NCI-H1092 treated with DMSO at 0.1 percent for 48 hours (cell line): Measurements from ENCODE around the gene ICA1.

Experiments
- DNase-seq: peaks from one replicate; lab custom pipeline; 2025; lab: John Stamatoyannopoulos, UW

Gene ICA1

DNA sequence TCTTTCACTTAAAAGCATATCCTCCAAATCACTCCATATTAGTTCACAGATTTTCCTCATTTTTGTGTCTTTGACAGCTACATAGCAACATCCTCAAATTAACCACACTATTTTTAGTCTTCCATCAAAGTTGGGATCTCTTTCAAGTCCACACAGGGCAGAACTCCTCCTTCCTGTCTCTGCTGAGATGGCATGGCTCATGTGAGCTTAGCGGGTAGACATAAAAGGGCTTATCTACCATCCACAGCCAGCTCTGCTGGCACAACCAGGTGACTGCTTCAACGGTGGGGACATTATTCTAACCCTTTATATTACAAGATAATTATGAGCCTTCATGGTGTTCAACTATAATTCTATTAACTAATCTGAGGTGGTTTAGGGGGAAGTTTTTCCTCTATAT lies 35.5 kb downstream of the ICA1 start:
- no peak for DNase-seq

DNA sequence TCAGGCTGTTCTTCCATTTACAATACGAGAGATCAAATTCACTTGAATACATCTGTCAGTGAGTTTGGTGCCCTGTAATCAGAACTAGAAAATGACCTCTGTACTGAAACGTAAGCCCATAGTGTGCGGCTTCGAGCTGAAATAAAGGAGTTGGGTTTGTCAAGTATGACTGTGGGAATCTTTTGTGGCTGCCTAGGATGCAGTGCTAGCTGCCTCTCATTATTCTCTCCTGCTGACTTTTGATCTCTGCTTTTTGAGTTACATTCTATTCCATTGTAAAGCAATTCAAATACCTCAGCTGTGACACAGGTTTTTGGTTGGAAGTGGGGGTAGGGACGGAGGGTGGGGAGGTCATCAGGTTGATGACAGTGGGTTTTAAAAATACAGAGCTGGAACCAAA lies 40.4 kb downstream of the ICA1 start:
- no peak for DNase-seq

DNA sequence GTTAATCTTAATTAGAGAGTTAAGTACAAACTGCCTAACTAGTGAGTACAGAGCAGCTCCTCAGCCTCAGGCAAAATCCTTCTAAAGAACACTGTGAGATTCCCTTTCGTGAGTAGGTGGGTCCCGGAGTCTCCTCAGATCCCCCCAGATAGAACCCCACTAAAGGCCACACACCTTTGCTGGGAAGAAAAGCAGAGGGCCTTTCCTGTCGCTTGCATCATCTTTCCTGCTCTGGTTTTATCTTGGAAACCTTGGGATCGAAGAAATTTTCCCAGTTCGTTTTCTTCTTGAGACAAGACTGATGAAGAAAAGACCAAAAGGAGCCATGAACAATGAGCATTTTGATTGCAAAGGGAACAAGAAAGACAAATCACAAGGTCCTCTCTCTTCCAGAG lies 40.9 kb downstream of the ICA1 start:
- DNase-seq: no peak

DNA sequence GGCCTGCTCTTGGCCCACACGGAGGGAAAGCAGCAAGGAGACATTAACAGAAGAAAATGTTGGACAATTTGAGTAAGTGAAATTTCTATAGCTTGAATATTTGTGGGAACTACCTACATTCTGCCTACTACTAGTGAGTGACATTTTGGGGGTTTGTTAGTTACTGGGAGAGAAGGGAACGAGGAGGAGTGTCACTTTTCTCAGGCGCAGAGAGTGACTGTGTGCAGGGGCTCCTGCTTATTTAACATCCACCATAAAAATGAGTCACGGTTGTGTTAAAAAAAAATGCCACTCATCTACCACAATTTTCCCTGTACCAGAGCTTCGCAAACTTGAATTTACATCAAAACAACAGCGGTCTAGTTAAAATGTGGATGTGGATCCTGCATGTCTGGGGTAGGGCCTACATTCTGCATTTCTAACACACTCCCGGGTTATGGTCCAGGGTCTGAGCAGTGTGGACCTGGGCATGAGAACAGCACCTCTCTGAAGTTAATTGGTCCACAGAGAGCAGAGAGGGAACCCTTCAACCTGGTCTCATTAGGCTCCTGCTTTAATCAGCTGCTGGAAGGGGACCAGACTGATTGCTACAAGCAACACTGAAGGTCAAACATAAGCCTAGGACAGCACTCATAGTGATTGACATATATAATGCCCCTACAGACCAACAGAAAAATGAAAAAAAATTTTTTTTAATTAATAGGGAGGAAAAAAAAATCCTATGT lies 41.4 kb downstream of the ICA1 start:
- DNase-seq: no peak

DNA sequence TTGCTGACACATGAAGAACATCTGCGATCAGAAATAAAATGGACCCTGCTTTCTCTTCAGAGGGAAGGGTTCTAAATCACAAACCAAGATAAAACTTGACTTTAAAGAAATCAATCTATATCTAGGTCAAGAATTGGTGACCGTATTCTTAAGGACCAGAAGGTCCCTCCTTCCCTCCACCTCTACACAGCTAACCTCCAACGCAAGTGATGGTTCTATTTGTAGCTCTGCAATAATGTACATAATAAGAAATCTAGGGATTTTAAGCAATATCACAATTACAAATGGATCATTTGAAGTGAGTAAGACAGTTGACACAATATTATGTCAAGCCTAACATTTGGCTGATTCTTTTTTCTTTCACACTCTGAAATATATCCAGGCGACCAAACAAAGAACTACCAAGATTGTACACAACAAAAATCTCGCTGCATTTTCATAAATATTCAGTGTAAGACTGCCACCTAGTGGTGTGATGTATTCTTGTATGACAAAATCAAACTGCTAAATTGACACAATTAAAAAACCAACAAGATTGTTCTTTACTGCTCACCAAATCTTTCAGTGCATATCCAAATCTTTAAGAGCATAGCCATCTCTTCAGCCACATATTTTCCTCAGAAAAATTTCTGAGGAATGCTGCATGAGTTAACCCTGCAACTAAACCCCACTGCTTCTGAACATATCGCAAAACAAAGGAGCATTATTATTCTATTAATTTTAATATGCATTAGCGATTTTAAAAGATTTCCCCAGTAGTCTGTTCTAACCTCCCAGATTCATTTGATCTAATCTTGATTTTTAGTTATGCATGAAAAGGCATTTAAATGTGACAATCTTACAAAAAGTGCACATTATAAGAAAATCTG lies 44.5 kb downstream of the ICA1 start:
- DNase-seq: peak; percentile 85

DNA sequence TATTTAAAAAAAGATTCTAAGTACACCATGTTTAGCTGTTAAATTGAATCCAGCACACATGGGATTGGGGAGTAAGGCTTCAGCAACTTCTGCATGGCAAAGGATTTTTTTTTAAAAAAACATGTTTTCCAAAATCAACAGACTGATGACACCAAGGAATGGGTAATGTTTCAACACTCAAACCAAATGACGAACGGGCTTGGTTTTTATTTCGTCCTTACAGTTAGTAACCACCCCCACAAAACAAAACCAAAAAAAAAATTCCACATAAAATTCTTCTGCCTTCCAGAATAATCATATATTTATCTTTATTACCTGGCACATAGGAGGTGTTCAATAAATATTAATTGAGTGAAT lies 45.7 kb downstream of the ICA1 start:
- no peak for DNase-seq

DNA sequence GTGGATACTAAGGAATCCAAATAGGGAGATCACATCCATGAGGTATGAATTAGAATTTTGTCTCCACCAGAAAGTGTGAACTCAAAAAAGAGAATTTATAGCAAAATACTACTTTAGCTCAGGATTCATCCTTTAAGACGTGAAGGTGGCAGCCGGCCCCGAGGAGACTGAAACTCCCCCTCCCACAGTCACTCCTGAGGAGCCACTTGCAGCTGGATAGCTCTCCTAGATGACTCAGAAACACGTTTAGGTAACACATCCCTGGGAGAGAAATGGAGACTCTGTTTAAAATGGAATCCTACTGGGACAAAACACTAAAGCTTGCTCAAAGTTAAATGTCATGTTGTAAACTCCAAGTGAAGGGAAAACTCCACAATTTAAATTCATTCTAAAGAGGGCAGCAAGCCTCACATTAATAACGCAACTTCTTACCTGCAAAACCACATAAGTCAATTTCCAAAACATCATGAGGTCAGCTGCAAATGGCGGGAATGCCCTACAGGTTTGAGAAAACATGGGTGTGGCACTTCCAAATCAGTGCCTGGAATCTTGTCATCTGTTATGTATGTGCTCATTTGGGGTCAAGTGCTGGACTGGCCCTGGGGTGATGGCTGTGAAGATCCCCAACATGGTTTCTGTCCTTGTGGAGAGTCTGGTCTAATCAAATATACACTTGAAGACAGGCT lies 46.2 kb downstream of the ICA1 start:
- DNase-seq: no peak

DNA sequence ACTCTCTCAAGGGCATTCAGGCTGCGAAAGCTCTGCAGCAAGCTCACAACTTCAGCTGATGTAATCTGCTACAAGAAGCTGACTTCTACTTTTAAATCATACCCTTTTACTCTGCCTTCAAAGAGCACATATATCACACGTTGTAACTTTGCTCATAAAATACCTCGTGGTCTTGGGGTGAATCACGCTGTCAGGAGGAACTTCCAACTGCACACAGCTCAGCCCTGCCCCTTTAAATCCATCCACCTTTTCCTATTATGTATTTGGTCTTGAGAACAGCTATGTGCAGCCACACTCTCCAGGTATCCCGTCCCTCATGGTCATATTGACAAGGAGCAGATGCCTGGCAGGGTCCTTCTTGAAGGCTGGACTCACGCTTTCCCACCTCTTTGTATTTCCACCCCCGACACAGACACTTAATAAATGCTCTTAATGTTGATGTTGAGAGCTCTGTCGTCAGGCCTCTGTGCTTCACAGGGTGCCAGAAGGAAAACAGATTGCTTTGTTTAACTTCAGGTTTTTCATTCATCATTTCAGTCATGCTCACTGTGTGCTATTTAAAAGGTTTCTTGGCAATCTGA lies 47.6 kb downstream of the ICA1 start:
- peak; percentile 35 for DNase-seq

DNA sequence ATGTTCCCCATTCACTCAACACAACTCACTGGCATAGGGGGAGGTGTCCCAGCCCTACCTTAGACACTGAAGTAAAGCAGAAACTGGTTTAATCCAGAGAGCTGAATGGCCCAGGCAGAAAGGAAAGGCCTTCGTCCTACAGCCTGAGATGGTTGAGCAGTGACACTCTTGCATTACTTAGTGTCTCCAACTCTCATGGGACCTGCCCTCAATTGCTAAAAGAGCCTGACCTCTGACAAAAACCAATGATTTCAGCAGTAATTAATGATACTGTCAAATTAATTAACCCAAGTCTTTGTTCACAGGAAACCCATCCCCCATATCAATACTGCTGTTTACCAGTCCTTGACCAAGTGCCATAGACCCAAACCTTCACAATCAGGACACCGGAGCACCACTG lies 48.6 kb downstream of the ICA1 start:
- DNase-seq: no peak

DNA sequence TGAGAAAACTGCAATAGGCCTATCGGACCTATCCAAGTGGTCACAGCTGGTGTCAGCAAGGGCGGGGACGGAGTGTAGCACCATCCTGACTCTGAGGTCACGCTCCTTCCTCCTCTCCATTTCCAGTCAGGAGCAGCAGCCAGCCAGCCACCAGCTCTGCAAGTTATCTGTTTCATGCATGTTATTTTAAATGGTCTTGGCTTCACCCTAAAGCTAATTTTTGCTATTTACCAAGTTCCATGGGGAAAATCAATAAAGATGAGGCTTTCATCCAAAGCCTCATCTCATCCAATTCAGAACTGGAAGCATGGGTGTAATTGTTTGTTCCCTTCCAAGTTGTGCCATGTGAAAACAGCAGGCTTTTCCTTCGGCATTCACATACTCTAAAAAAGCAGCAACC lies 49.3 kb downstream of the ICA1 start:
- DNase-seq: peak; percentile 93

DNA sequence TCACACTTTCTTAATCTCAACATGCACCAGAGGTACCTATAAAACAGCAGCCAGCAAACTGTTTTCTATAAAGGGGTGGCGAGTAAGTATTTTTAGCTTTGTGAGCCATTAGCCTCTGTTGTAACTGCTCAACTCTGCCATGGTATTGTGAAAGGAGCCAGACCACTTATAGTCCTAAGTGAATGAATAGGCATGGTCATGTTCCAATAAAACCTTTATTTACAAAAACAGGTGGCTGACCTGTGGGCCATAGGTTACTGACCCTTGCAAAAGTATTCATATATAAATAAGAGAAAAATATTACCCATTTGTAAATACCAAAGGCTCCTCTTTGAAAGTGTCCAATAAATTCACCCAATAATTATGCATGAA lies 50.3 kb downstream of the ICA1 start:
- DNase-seq: no peak

DNA sequence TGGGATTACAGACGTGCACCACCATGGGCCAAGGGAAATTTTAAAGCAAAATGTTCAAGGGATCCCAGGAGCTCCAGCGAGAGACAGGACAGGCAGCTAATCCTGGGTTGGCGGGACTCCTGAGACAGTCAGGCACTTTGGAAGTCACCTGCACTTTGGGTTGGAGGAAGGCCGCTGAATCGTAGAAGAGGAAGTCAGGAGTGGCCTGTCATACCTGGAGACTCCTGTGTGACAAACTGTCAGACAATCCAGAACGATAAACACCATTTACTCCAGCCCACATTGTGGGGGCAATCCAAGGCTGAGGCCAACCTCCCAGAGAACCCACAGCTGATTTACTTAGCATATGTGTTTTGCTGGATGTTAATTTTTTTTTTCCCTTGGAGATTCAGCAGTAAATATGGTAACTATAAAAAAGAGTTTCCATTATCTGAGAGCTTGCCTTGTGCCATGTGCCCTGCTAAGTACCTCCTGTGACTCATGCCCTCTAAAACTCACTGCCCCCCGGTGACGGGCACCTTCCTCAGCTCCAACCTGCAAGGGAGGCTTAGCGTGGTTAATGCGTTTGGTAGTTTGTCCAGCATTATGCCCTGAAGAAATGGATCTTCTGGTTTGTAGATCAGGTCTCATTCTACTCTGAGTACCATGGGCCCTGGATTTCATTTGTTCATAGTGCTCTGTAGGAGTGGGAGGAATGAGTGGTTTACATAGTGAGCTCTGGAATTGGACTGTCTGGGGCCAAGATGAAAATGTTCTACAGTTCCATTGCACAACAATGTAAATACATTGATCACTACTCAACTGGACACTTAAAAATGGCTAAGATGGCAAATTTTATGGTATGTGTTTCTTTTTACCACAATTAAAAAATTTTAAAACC lies 50.9 kb downstream of the ICA1 start:
- DNase-seq: no peak

DNA sequence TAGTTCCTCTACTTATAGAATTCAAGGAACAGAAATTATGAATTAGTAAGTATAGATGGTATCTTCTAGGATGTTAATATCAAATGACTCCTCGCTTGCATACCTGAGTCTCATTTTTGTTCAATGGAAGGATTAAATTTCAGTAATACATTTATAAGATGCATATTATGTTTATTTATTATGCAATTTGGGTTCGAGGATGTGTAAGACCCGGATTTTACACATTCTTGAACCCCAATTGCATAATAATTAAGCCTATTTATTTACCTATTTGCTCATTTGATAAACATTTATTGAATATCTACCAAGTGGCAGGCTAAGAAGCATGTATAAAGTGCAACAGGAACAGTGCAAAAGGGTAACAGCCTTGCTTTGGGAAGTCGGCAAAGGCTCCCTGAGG lies 52.6 kb downstream of the ICA1 start:
- no peak for DNase-seq

DNA sequence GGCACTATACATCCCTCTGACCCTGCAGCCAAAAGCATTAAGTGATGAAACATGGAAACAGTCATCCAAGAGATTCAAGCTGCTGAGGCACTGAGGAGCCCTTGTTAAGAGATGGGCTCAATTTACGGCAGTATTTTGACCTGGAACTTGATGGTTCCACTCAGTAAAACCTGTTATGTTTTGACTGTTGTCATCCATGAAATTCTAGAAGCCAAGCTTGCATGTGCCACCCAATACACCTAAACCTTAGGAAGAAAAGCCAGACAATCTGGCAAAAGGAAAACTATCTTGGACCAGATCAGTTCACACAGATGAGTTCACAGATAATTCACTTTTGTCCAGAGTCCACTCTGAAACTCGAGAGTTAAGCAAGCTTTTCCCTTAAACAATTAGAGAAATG lies 53.2 kb downstream of the ICA1 start:
- DNase-seq: no peak

DNA sequence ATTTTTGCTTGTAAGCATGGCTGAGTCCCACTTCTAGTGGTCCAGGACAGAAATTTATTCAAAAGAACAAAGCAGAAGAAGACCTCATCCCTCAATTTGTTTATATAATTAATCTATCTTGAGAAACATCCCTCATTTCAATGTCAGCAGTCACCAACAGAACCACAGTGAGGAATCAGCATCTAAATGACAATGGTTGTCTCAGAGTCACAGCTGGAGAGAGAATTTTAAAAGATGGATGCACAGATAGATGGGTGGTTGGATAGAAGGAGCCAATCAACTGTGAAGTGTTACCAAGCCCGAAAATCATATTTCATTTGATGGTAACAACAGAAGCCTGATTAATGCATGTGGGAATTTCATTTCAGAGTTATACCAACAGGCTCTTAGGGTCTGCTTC lies 55.0 kb downstream of the ICA1 start:
- no peak for DNase-seq

DNA sequence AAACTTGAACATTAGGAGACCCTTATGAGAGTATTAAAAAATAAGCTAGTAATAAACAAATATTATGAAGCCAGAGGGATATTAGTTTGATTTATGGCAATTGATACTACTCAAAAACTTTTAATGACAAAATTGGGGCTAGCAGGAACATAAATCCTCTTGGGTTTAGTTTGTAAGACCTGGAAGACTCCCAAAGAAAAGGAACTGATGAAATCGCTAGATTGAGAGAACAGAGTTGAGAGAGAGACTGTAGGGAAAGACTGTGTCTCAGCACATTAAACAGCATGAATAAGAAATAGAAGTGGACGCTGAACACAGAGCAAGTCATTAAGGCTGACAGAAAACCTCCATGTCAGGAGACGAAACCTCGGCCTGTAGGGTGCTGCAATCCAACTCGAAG lies 56.4 kb downstream of the ICA1 start:
- DNase-seq: no peak

DNA sequence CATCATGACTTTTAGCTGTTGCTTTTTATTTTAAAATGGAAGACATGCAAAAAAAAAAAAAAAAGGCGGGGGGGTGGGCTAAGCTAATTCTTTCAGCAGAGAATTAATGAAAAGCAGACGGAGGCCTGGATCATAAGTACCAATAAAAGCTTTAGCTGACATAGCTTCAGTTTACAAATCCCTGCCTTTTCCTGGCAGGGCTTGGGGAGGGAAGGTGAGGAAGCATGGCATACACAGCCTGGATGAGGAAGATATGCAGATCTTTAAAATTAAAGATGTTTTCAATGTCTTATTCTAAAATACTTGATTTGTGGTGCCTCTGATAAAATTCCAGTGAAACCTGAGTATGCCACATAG lies 57.0 kb downstream of the ICA1 start:
- no peak for DNase-seq

DNA sequence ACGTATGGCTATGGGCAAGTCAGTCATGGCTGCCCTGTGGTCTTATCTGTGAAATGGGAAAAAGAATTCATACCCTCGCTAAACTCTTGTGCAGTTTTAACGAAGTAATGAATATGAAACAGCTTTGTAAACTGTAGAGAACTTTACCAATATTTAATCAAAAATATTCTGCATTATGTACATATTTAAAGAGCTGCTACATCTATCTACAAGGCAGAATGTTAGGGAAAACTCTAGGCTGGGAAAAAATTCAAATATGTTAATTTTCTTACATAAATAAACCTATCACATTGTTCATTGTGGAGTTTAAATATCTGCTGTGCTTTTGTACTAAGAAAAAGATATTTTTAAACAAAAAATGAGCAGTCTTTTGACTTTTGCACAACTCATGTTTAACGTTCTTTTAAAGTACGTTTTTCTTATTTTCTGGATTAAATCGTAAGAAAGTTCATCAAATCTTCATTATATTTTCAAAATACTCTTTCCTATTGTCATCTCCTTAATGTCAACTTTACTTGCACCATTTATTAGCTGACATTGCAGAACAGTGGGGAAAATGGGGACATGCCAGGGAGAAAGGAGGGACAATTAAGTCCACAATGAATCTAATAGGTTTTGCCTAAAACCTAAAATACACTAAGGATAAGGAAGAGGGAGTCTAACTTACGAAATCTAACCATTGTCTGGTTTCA lies 57.5 kb downstream of the ICA1 start:
- DNase-seq: no peak

DNA sequence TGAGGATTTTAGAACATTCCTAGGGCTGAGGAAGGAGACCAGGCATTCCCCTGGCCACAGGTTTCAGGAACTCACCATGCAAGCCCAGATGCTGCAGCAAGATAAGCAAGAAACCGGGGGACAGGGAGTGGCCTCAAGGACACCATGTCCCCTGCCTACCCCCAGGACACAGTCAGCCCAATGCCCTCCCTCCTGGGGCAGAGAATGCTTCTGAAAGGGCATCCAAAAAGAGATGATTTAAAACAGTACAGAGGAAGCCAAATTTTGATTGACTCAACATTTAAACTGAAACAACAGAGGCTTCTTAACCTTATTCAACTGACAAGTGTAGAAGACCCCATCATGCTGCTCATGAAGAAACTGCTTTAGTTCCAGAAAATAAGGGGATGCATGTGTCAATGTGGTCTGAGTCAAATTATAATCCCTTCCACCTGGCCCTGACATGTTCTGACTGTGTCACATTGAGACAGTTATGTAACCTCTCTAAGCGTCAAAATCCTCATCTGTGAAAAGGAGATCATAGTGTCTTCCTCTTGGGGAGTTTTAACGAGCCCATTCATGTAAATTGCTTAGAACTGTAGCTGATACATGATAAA lies 60.0 kb downstream of the ICA1 start:
- no peak for DNase-seq

DNA sequence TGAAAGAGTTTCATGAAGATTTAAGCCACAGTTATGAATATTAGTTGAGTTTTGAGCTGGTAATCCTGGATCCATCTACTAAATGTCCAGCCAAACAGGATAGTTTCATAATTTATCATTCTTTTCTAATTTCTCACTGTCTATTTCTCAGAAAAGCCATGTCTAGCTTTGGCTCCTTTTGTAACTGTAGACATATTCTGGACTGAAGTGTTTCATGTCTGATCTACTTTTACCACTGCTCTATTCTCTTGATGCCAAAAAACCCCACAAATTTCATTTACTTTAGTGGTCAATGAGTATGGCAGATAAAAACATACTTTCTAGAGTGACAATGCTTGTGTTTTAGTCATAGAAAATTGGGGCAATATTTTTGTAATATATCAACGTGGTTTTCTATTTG lies 61.2 kb downstream of the ICA1 start:
- no peak for DNase-seq

DNA sequence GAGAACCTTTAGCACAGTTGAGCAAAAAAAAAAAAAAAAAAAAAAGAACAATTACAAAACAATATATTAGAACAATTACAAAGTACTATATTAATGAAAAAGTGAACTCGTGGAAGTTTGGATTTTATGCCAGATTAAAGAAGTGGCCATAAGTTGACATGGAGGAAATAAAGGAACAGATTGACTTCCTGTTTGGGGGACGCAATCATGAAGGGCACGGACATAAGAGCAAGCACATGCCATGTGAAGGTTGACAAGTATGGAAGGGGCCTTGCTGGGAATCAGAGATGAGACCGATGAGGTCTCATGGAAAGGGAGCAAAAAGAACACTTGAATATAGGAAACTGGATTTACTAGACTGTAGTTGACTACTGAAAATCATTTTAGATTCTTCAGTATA lies 61.7 kb downstream of the ICA1 start:
- no peak for DNase-seq
